C4-2B (cell line): ENCODE data around the gene INSYN1.
"Not testable (repeated sequence)": the region's sequence is repeated elsewhere in the genome, so short reads cannot be mapped to it uniquely, and the experiment has no call there.

Experiments used
- ZFX ChIP-seq: fragments of 450-650 bp; IDR thresholded peaks from 2 replicates; pipeline ENCODE4 v1.6.1; 2017
- TF ChIP-seq, protein P1 (sequence below): fragments of 450-650 bp; conservative IDR thresholded peaks from 2 replicates; pipeline ENCODE4 v1.5.1; 2017; ENCODE audit warnings: mild to moderate bottlenecking

DNA sequence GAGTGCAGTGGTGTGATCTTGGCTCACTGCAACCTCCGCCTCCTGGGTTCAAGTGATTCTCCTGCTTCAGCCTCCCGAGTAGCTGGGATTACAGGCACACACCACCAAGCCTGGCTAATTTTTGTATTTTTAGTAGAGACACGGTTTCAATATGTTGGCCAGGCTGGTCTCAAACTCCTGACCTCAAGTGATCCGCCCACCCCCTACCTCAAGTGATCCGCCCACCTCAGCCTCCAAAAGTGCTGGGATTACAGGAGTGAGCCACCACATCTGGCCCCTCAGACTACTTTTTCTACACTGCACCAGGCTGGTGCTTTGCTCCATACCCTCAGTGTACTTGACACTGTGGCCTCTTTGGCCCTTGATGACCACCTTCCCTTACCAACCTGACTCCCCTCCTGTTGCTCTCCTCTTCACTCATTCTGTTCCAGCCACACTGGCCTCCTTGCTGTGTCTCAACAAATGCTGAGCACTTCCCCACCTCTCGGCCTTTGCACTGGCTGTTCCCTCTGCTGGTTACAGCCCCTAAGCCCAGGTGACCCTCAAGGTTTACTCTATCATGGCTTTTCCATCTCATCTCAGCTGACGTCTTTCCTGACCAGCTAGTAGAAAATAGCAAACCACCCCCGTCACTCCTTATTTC lies 39.9 kb upstream of the INSYN1 start:
- TF ChIP-seq, protein P1, sequence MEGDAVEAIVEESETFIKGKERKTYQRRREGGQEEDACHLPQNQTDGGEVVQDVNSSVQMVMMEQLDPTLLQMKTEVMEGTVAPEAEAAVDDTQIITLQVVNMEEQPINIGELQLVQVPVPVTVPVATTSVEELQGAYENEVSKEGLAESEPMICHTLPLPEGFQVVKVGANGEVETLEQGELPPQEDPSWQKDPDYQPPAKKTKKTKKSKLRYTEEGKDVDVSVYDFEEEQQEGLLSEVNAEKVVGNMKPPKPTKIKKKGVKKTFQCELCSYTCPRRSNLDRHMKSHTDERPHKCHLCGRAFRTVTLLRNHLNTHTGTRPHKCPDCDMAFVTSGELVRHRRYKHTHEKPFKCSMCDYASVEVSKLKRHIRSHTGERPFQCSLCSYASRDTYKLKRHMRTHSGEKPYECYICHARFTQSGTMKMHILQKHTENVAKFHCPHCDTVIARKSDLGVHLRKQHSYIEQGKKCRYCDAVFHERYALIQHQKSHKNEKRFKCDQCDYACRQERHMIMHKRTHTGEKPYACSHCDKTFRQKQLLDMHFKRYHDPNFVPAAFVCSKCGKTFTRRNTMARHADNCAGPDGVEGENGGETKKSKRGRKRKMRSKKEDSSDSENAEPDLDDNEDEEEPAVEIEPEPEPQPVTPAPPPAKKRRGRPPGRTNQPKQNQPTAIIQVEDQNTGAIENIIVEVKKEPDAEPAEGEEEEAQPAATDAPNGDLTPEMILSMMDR, result not testable (repeated sequence)
- TF ChIP-seq ZFX, result not testable (repeated sequence)
